Measurements from ENCODE around the gene BBS9. TPM values are rescaled to one million over a fixed set of nuclear protein-coding genes. Genes with fewer than 3 reads are reported as not detected.

BBS9 gene
- polyA plus RNA-seq, 3 donors = 2.7 to 10.6 (median 4.8) TPM

GRCh38 chr7:33111614-33112013 lies 17.8 kb upstream of the BBS9 start:
- WGBS, 3 donors = 51 to 73% (median 68%) methylated on average over 3 of the region's 3 CpGs
- H3K27ac ChIP-seq (ENCODE audit: low read depth, low read length) = no peak overlapping the region

GRCh38 chr7:33114976-33115375 lies 14.4 kb upstream of the BBS9 start:
- H3K27ac ChIP-seq (ENCODE audit: low read depth, low read length) = no peak overlapping the region

DNA sequence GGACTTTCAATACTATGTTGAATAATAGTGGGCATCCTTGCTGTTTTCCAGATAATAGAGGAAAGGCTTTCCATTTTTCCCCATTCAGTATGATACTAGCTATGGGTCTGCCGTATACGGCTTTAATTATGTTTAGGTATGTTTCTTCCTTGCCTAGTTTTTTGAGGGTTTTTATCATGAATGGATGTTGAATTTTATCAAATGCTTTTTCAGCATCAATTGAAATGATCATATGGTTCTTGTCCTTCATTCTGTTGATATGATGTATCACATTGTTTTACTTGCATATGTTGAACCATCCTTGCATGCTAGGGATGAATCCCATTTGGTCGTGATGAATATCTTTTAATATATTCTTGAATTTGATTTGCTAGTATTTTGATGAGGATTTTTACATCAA lies 11.0 kb upstream of the BBS9 start:
- 93 to 95% (median 93%) methylated on average over 3 of the region's 3 CpGs for WGBS, 3 donors
- H3K27ac ChIP-seq (ENCODE audit: low read depth, low read length) = no peak overlapping the region

GRCh38 chr7:33127085-33127484 lies 2.3 kb upstream of the BBS9 start:
- H3K27ac ChIP-seq (ENCODE audit: low read depth, low read length) = no peak overlapping the region
- 47 to 85% (median 76%) methylated on average over 2 of the region's 2 CpGs for WGBS, 3 donors

GRCh38 chr7:33128631-33128989 lies 754 bp upstream of the BBS9 start:
- H3K27ac ChIP-seq (ENCODE audit: low read depth, low read length) = no peak overlapping the region
- 0 to 1% (median 0%) methylated on average over 3 of the region's 3 CpGs for WGBS, 3 donors

DNA sequence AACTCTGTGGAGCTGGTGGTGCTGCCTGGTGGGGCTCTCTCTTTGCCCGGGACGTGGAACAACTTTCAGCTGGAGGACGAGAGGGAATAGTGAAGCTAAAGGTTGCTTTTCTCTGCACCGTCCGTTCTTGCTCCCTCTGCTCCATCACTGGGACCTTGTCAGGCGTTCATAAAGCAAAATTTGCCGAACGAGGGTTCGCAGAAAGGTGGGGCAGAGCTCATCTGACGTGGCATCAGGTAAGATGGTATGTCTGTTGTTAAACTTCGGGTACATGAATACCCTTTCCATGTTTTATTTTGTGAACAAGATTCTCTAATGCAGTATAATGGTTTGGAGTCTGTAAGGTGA lies 416 bp downstream of the BBS9 start:
- 0% methylated on average over 11 of the region's 11 CpGs for WGBS, 3 donors
- H3K27ac ChIP-seq (ENCODE audit: low read depth, low read length) = no peak overlapping the region

- H3K27ac ChIP-seq (ENCODE audit: low read depth, low read length) = no peak overlapping the region
- 9 to 21% (median 9%) methylated on average over 3 of the region's 3 CpGs for WGBS, 3 donors
Measured at GRCh38 chr7:33130184-33130583, 820 bp downstream of the BBS9 start.

- 90 to 97% (median 92%) methylated on average over 15 of the region's 15 CpGs for WGBS, 3 donors
- no peak overlapping the region for H3K27ac ChIP-seq (ENCODE audit: low read depth, low read length)
Measured at GRCh38 chr7:33137103-33137502, 7.7 kb downstream of the BBS9 start.

DNA sequence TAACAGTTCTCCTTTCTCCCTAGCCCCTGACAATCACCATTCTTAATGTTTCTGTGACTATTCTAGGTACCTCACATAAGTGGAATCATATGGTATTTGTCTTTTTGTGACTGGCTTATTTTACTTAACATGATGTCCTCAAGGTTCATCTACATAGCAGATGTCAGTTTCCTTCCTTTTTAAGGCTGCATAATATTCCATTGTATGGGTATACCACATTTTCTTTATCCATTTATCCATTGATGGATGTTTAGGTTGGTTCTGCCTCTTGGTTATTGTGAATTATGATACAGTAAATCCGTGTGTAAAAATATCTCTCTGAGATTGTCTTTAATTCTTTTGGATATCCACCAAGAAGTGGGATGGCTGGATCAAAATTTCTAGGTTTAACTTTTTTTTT lies 13.2 kb downstream of the BBS9 start:
- 93 to 94% (median 93%) methylated on average over 1 of the region's 1 CpG for WGBS, 3 donors

DNA sequence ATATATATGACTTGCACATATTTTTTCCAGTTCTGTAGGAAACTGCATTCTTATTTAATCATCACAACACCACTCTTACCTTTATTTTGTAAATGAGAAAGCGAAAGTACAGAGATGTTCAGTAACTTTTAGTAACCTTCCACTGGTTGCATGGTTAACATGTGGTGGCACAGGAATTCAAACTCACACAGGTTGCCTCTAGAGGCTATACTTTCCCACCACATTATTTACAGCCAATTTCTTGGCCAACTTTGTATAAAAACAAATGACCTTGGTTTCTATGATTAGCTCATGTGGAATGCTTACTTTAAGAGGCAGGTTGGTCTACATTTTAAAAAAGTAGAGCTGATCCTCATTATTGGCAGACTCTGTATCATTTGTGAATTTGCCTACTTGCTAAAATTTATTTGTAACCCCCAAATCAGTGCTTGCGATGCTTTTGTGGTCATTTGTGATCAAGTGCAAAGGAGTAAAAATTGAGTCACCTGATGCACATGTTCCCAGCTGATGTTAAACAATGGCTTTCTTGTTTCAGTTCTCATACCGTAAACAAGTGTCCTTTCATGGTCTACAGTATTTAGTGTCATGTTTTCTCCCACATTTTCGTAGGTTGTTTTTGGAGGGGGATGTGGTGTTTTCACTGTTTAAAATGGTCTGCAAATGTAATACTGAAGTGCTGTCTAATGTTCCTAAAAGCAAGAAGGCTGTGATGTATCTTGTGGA lies 14.8 kb downstream of the BBS9 start:
- 44 to 95% (median 95%) methylated on average over 4 of the region's 4 CpGs for WGBS, 3 donors

More for the DNA sequence above, 13.2 kb downstream of the BBS9 start:
- H3K27ac ChIP-seq (ENCODE audit: low read depth, low read length) = no peak overlapping the region

GRCh38 chr7:33145156-33145555 lies 15.8 kb downstream of the BBS9 start:
- WGBS, 3 donors = 85 to 91% (median 90%) methylated on average over 5 of the region's 5 CpGs
- H3K27ac ChIP-seq (ENCODE audit: low read depth, low read length) = no peak overlapping the region

More for the DNA sequence above, 14.8 kb downstream of the BBS9 start:
- no peak overlapping the region for H3K27ac ChIP-seq (ENCODE audit: low read depth, low read length)

DNA sequence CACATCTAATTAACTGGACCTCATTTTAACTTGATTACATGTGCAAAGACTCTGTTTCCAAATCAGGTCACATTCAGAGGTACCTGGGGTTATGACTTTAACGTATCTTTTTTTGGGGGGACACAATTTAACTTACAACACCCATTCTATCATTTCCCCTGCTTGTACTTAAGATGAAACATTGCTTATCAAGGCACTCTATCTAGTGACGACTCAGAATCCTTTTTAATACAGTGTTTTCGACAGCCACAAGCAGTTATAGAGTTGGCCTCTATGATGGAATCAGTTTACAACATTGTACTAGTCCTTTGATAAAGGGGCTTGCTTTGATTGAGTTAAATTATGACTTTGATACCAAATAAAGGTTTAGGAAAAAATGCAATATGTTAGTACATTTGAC lies 22.7 kb downstream of the BBS9 start:
- WGBS, 3 donors = 92 to 93% (median 93%) methylated on average over 3 of the region's 3 CpGs

DNA sequence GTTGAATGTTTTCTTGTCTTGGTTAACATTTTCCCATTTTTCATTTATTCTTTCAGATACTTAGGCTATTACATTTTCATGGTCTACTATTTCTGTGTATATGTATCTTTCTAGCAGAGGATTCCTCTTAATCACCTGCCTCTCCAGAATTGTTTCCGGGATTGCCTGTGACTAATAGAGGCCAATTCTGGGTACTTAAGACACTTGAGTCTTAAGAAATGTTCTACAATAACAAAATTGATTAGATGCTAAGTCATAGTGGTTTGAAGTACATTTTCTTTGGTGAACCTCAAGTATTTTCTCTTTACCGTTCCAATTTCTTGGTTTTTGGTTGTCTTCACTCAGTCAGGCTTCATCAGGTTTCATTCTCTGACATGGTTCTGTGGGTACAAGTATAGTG lies 26.4 kb downstream of the BBS9 start:
- H3K27ac ChIP-seq (ENCODE audit: low read depth, low read length) = no peak overlapping the region
- WGBS, 3 donors = 71 to 94% (median 92%) methylated on average over 2 of the region's 2 CpGs

More for the DNA sequence above, 22.7 kb downstream of the BBS9 start:
- H3K27ac ChIP-seq (ENCODE audit: low read depth, low read length) = no peak overlapping the region

DNA sequence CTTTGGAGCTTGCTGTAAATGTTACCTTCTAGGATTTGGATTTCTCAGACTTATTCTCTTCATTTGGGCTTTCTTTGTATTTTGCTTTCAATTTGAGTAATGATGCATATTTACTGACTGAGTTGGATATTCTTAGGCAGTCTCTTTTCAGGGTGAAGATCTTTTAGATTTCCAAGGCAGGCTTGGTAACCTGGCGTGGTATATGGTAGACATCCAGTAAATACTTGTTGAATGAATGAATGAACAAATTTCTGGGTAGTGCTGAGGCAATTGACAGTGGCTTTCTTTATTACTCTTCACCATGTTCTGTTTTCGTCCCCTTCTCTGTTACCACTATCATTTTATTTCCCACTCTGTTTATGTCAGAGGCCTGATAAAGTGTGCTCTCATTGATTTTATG lies 27.1 kb downstream of the BBS9 start:
- WGBS, 3 donors = 93 to 97% (median 95%) methylated on average over 2 of the region's 2 CpGs

GRCh38 chr7:33157311-33157710 lies 27.9 kb downstream of the BBS9 start:
- WGBS, 3 donors = 21 to 41% (median 22%) methylated on average over 1 of the region's 1 CpG
- H3K27ac ChIP-seq (ENCODE audit: low read depth, low read length) = no peak overlapping the region

More for the DNA sequence above, 27.1 kb downstream of the BBS9 start:
- no peak overlapping the region for H3K27ac ChIP-seq (ENCODE audit: low read depth, low read length)

DNA sequence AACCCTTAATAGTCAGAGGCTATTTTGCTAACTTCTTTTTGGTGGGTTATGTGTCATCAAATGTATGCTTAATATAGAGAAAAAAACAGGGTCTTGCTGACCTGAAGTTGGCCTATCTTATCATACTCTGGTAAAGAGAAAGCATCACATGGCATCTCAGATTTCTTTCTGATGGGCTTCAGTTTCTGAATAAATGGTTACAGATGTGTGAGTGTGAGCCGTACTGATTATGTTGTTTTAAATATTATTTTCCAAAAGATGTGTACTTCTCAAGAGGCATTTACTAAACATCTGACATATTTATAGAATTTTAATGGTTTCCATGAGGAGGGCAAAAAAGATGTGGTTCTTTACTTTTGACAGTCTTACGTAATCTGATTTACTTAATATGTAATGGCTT lies 28.4 kb downstream of the BBS9 start:
- WGBS, 3 donors = 46 to 74% (median 49%) methylated on average over 2 of the region's 2 CpGs

GRCh38 chr7:33177876-33178275 lies 48.5 kb downstream of the BBS9 start:
- H3K27ac ChIP-seq (ENCODE audit: low read depth, low read length) = no peak overlapping the region
- WGBS, 3 donors = 67 to 89% (median 83%) methylated on average over 2 of the region's 2 CpGs

More for the DNA sequence above, 28.4 kb downstream of the BBS9 start:
- no peak overlapping the region for H3K27ac ChIP-seq (ENCODE audit: low read depth, low read length)

DNA sequence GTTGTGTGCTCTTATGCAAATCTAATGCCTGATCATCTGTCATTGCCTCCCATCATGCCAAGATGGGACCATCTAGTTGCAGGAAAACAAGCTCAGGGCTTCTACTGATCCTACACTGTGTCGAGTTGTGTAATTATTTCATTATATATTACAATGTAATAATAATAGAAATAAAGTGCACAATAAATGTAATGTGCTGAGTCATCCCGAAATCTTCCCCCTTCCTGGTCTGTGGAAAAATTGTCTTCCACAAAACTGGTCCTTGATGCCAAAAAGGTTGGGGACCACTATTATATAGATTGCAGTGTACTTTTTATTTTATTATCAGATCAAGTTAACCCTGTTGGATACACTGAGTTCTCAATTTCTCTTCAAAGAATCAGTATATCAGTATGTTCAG lies 50.2 kb downstream of the BBS9 start:
- H3K27ac ChIP-seq (ENCODE audit: low read depth, low read length) = no peak overlapping the region
- WGBS, 3 donors = 90 to 97% (median 95%) methylated on average over 2 of the region's 2 CpGs

- WGBS, 3 donors = 63 to 79% (median 63%) methylated on average over 2 of the region's 2 CpGs
- no peak overlapping the region for H3K27ac ChIP-seq (ENCODE audit: low read depth, low read length)
Measured at GRCh38 chr7:33183504-33183903, 54.1 kb downstream of the BBS9 start.

DNA sequence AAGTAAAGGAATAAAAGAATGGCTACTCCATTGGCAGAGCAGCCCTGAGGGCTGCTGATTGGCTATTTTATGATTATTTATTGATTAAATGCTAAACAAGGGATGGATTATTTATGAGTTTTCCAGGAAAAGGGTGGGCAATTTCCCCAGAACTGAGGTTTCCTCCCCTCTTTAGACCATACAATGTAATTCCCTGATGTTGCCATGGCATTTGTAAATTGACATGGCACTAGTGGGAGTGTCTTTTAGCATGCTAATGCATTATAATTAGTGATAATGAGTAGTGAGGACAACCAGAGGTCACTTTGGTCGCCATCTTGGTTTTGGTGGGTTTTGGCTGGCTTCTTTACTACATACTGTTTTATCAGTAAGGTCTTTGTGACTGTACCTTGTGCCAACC lies 55.5 kb downstream of the BBS9 start:
- WGBS, 3 donors = 87 to 94% (median 93%) methylated on average over 1 of the region's 1 CpG
- no peak overlapping the region for H3K27ac ChIP-seq (ENCODE audit: low read depth, low read length)

GRCh38 chr7:33185786-33186185 lies 56.4 kb downstream of the BBS9 start:
- H3K27ac ChIP-seq (ENCODE audit: low read depth, low read length) = no peak overlapping the region
- 70 to 72% (median 70%) methylated on average over 3 of the region's 3 CpGs for WGBS, 3 donors

All from adipose tissue (tissue), 3 donors.